ENCODE results near the gene CLTA. TPM values are rescaled to one million over a fixed set of nuclear protein-coding genes. Genes with fewer than 3 reads are reported as not detected.

Gene CLTA
- polyA plus RNA-seq, 1 donor (not counting 4 experiments of a cell fraction or from before 2014, with no cell fraction given) = 325 TPM

- no peak for FAIRE-seq
- no peak for TF ChIP-seq EZH2 (IDR thresholded peaks at IDR 0.05; ENCODE audit: low read length)
- no peak for TF ChIP-seq CTCF (optimal IDR thresholded peaks at IDR 0.05 in 1 of 3, IDR thresholded peaks at IDR 0.05 in 1 of 3, conservative IDR thresholded peaks at IDR 0.05 in 1 of 3; ENCODE audit: extremely low read depth in 1 of 3, insufficient read depth in 2 of 3, low read length in 3 of 3)
- Histone ChIP-seq H3K27me3 (ENCODE audit: control insufficient read depth, extremely low read depth, insufficient read depth, low read length) (peaks cover 4% of the 10 kb centered on the region), H3K4me1 (ENCODE audit: control insufficient read depth, extremely low read depth, insufficient read depth, low read length) (peaks cover 4% of the 10 kb centered on the region), H3K79me2 (ENCODE audit: control insufficient read depth, insufficient read depth, low read length) (no peaks in the 10 kb centered on the region), H3K4me3 (ENCODE audit: control insufficient read depth in 2 of 3, extremely low read depth in 1 of 3, insufficient read depth in 2 of 3, low read depth in 1 of 3, low read length in 3 of 3) (no peak overlapping the region), H3K36me3 (ENCODE audit: control insufficient read depth in 2 of 2, extremely low read depth in 1 of 2, insufficient read depth in 2 of 2, low read length in 2 of 2) (no peaks in the 10 kb centered on the region), H4K20me1 (ENCODE audit: control insufficient read depth, extremely low read depth, insufficient read depth, low read length) (no peaks in the 10 kb centered on the region), H3K9me3 (ENCODE audit: control insufficient read depth, low read depth, low read length) (no peaks in the 10 kb centered on the region), H3K9me1 (ENCODE audit: control insufficient read depth, extremely low read depth, insufficient read depth, low read length) (no peaks in the 10 kb centered on the region), H3K4me2 (ENCODE audit: control insufficient read depth, extremely low read depth, insufficient read depth, low read depth, low read length) (no peak overlapping the region), H3K27ac (ENCODE audit: control insufficient read depth, insufficient read depth, low read length) (no peak overlapping the region), H3K9ac (ENCODE audit: control insufficient read depth, extremely low read depth, insufficient read depth, low read length) (no peak overlapping the region), H2AFZ (ENCODE audit: control insufficient read depth, low read length) (no peak overlapping the region)
- no peak for DNase-seq (ENCODE audit: low read depth, low spot score)
- dilution Hi-C loops (cut with MboI; ENCODE audit: extremely low pct_ligation_motif_present, low sequenced_read_pairs) = no loop called here
These were observed 39.2 kb upstream of the CLTA start for GRCh38 chr9:36151316-36152210.

GRCh38 chr9:36152741-36153438, 37.8 kb upstream of the CLTA start:
- H4K20me1 ChIP-seq (ENCODE audit: control insufficient read depth, extremely low read depth, insufficient read depth, low read length) = no peaks in the 10 kb centered on the region
- H3K27me3 ChIP-seq (ENCODE audit: control insufficient read depth, extremely low read depth, insufficient read depth, low read length) = peaks cover 4% of the 10 kb centered on the region
- peaks cover 4% of the 10 kb centered on the region for H3K4me1 ChIP-seq (ENCODE audit: control insufficient read depth, extremely low read depth, insufficient read depth, low read length)
- no peak overlapping the region for H3K4me2 ChIP-seq (ENCODE audit: control insufficient read depth, extremely low read depth, insufficient read depth, low read depth, low read length)
- H3K9me3 ChIP-seq (ENCODE audit: control insufficient read depth, low read depth, low read length) = no peaks in the 10 kb centered on the region
- H2AFZ ChIP-seq (ENCODE audit: control insufficient read depth, low read length) = no peak overlapping the region
- no peak for FAIRE-seq
- no peak overlapping the region for H3K27ac ChIP-seq (ENCODE audit: control insufficient read depth, insufficient read depth, low read length)
- H3K36me3 ChIP-seq (ENCODE audit: control insufficient read depth in 2 of 2, extremely low read depth in 1 of 2, insufficient read depth in 2 of 2, low read length in 2 of 2) = no peaks in the 10 kb centered on the region
- dilution Hi-C loops (cut with MboI; ENCODE audit: extremely low pct_ligation_motif_present, low sequenced_read_pairs) = no loop called here
- no peaks in the 10 kb centered on the region for H3K9me1 ChIP-seq (ENCODE audit: control insufficient read depth, extremely low read depth, insufficient read depth, low read length)
- H3K4me3 ChIP-seq (ENCODE audit: control insufficient read depth in 2 of 3, extremely low read depth in 1 of 3, insufficient read depth in 2 of 3, low read depth in 1 of 3, low read length in 3 of 3) = no peak overlapping the region
- DNase-seq (ENCODE audit: low read depth, low spot score) = no peak
- TF ChIP-seq EZH2 (IDR thresholded peaks at IDR 0.05; ENCODE audit: low read length) = no peak
- no peak for TF ChIP-seq CTCF (optimal IDR thresholded peaks at IDR 0.05 in 1 of 3, IDR thresholded peaks at IDR 0.05 in 1 of 3, conservative IDR thresholded peaks at IDR 0.05 in 1 of 3; ENCODE audit: extremely low read depth in 1 of 3, insufficient read depth in 2 of 3, low read length in 3 of 3)
- no peaks in the 10 kb centered on the region for H3K79me2 ChIP-seq (ENCODE audit: control insufficient read depth, insufficient read depth, low read length)
- H3K9ac ChIP-seq (ENCODE audit: control insufficient read depth, extremely low read depth, insufficient read depth, low read length) = no peak overlapping the region
